KMS-11 (cell line): Measurements from ENCODE around the gene NKAIN2.
"Not testable (repeated sequence)": the region's sequence is repeated elsewhere in the genome, so short reads cannot be mapped to it uniquely, and the experiment has no call there.

ENCODE experiments used
- H2AFZ ChIP-seq: fragments of 200-600 bp; sonication (generic); 2 replicates; pipeline ENCODE4 v1.6.1; 2016; ENCODE audit warnings: antibody characterized with exemption, mixed run types, low read depth
- H3K27ac ChIP-seq: fragments of 200-600 bp; sonication (generic); 2 replicates; pipeline ENCODE4 v1.6.1; 2016; ENCODE audit warnings: mild to moderate bottlenecking, mixed run types
- H3K27me3 ChIP-seq: fragments of 200-600 bp; sonication (generic); 2 replicates; pipeline ENCODE4 v1.6.1; 2017; ENCODE audit warnings: mild to moderate bottlenecking, low read depth, mixed run types, moderate library complexity; ENCODE audit not compliant: insufficient read depth
- H3K36me3 ChIP-seq: fragments of 200-600 bp; sonication (generic); 2 replicates; pipeline ENCODE4 v1.6.1; 2017; ENCODE audit warnings: mild to moderate bottlenecking, mixed run types; ENCODE audit not compliant: insufficient read depth
- H3K4me1 ChIP-seq: fragments of 200-600 bp; sonication (generic); 2 replicates; pipeline ENCODE4 v1.6.1; 2016; ENCODE audit warnings: mild to moderate bottlenecking, low read depth, mixed run types; ENCODE audit not compliant: poor library complexity, severe bottlenecking
- H3K4me2 ChIP-seq: fragments of 200-600 bp; sonication (generic); 2 replicates; pipeline ENCODE4 v1.7.0; 2016; ENCODE audit warnings: mild to moderate bottlenecking, mixed run types
- H3K4me3 ChIP-seq: fragments of 200-600 bp; sonication (generic); IDR thresholded peaks from 2 replicates; pipeline ENCODE4 v1.6.1; 2017; ENCODE audit warnings: low read depth, low read length, mixed read lengths; ENCODE audit not compliant: insufficient read depth
- H3K79me2 ChIP-seq: fragments of 200-600 bp; sonication (generic); 2 replicates; pipeline ENCODE4 v1.6.1; 2016; ENCODE audit warnings: low read depth, mixed run types; ENCODE audit not compliant: insufficient read depth
- H3K9ac ChIP-seq: fragments of 200-600 bp; sonication (generic); 2 replicates; pipeline ENCODE4 v1.6.1; 2016; ENCODE audit warnings: mild to moderate bottlenecking, mixed run types
- H4K20me1 ChIP-seq: fragments of 200-600 bp; sonication (generic); 2 replicates; pipeline ENCODE4 v1.6.1; 2016; ENCODE audit warnings: mild to moderate bottlenecking, mixed run types; ENCODE audit not compliant: insufficient read depth
- TF ChIP-seq, protein P1 (sequence below): fragments of 200-600 bp; sonication (generic); conservative IDR thresholded peaks from 2 replicates; pipeline ENCODE4 v1.6.1; 2017; ENCODE audit warnings: low read depth, mild to moderate bottlenecking, antibody characterized with exemption, low read length, moderate library complexity, mixed read lengths

NKAIN2 gene

DNA sequence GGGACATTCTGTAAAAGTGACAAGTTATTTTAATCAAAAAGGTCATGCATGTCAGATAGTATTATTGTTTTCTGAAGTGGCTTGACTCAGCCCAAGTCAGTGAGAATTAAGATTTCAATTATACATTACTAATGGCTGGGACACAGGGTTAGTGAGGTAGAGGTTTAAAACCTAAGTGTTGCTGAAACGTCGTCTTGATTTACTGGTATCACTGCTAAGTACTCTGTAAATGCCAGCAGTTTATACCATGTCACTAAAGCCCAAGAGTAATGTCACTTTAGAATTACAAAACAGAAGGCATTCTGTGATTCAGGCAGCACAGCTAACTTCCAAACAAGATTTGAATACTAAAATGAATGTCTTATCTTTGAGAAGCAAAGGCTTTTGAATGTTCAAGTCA is 176.6 kb downstream of the NKAIN2 start:
- TF ChIP-seq, protein P1, sequence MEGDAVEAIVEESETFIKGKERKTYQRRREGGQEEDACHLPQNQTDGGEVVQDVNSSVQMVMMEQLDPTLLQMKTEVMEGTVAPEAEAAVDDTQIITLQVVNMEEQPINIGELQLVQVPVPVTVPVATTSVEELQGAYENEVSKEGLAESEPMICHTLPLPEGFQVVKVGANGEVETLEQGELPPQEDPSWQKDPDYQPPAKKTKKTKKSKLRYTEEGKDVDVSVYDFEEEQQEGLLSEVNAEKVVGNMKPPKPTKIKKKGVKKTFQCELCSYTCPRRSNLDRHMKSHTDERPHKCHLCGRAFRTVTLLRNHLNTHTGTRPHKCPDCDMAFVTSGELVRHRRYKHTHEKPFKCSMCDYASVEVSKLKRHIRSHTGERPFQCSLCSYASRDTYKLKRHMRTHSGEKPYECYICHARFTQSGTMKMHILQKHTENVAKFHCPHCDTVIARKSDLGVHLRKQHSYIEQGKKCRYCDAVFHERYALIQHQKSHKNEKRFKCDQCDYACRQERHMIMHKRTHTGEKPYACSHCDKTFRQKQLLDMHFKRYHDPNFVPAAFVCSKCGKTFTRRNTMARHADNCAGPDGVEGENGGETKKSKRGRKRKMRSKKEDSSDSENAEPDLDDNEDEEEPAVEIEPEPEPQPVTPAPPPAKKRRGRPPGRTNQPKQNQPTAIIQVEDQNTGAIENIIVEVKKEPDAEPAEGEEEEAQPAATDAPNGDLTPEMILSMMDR: no peak
- H2AFZ ChIP-seq: no peak overlapping the region
- no peaks in the 10 kb centered on the region for H4K20me1 ChIP-seq
- no peak overlapping the region for H3K9ac ChIP-seq
- H3K79me2 ChIP-seq: no peaks in the 10 kb centered on the region
- no peaks in the 10 kb centered on the region for H3K36me3 ChIP-seq
- H3K4me1 ChIP-seq: no peaks in the 10 kb centered on the region
- H3K27ac ChIP-seq: no peak overlapping the region
- no peak overlapping the region for H3K4me2 ChIP-seq
- H3K27me3 ChIP-seq: no peaks in the 10 kb centered on the region
- H3K4me3 ChIP-seq: no peak overlapping the region

DNA sequence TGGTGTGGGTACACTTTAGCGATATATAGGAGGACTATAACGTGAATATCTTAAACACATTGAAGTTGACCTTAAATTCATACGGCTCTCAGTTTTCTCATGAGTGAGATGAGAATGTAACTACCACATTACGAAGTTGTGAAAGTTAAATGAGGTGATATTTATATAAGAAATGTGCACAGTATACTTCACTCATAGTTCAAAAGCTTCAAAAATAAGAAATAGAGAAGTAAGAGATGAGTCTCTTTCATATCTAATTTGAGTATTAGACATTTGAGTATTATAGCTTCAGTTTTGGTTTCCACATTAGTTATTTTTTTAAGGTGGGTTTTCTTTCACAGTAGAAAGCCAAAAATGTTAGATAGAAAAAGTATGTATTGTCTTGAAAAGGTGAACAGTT is 183.3 kb downstream of the NKAIN2 start:
- Histone ChIP-seq H3K27ac (no peak overlapping the region), H3K27me3 (no peaks in the 10 kb centered on the region), H3K4me3 (no peak overlapping the region), H2AFZ (no peak overlapping the region), H4K20me1 (no peaks in the 10 kb centered on the region), H3K4me1 (no peaks in the 10 kb centered on the region), H3K79me2 (no peaks in the 10 kb centered on the region), H3K9ac (no peak overlapping the region), H3K36me3 (no peaks in the 10 kb centered on the region), H3K4me2 (no peak overlapping the region)
- TF ChIP-seq, protein P1: no peak

- H4K20me1 ChIP-seq, H3K4me1 ChIP-seq, H3K27ac ChIP-seq, H3K9ac ChIP-seq, H2AFZ ChIP-seq, H3K79me2 ChIP-seq, H3K27me3 ChIP-seq, H3K4me3 ChIP-seq, H3K36me3 ChIP-seq, H3K4me2 ChIP-seq: not testable (repeated sequence)
These were observed 186.3 kb downstream of the NKAIN2 start for GRCh38 chr6:123989918-123990317.

DNA sequence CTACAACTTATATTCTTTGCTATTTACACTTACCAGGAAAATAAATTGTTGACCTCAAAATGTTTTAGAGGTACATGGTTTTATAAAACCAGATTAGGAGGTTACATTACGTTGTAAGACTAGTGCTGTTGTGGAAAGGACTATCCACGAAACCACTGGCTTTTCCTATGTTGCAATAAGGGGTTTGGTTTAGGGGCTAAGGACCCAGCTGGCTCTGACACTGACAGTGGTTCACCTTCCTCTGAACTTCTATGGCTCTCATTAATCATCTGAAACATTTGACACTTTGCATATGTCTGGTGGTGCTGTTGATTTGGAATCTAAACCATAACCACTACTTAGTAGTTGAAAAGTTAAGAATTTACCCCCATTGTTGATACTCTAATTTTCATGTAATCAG is 186.7 kb downstream of the NKAIN2 start:
- Histone ChIP-seq H3K79me2 (no peaks in the 10 kb centered on the region), H3K9ac (no peak overlapping the region), H3K4me3 (no peak overlapping the region), H3K27ac (no peak overlapping the region), H3K36me3 (no peaks in the 10 kb centered on the region), H2AFZ (no peak overlapping the region), H3K4me2 (no peak overlapping the region), H3K27me3 (no peaks in the 10 kb centered on the region), H4K20me1 (no peaks in the 10 kb centered on the region), H3K4me1 (no peaks in the 10 kb centered on the region)
- TF ChIP-seq, protein P1: no peak

- no peaks in the 10 kb centered on the region for H3K27me3 ChIP-seq
- TF ChIP-seq, protein P1: no peak
- H3K27ac ChIP-seq: no peak overlapping the region
- no peak overlapping the region for H2AFZ ChIP-seq
- no peaks in the 10 kb centered on the region for H3K79me2 ChIP-seq
- no peaks in the 10 kb centered on the region for H3K4me1 ChIP-seq
- no peak overlapping the region for H3K4me2 ChIP-seq
- no peaks in the 10 kb centered on the region for H4K20me1 ChIP-seq
- no peak overlapping the region for H3K9ac ChIP-seq
- no peaks in the 10 kb centered on the region for H3K36me3 ChIP-seq
- no peak overlapping the region for H3K4me3 ChIP-seq
These were observed 190.5 kb downstream of the NKAIN2 start for GRCh38 chr6:123994168-123994567.
